ENCODE data around the gene BUD31.

GRCh38 chr7:99374111-99375064, 34.4 kb upstream of the BUD31 start, which contains the start of gene ARPC1B:
- TF ChIP-seq CTCF (conservative IDR thresholded peaks at IDR 0.05; ENCODE audit: low read length), result no peak
- TF ChIP-seq EZH2phosphoT487 (IDR thresholded peaks at IDR 0.05; ENCODE audit: borderline replicate concordance, low read depth, low read length), result no peak
